OCI-LY3 (cell line): ENCODE measurements around the gene FIS1.

Source experiments
- CTCF ChIP-seq: fragments of 200-600, 300-600 bp; sonication (generic); IDR thresholded peaks from 2 replicates; pipeline ENCODE4 v1.5.1; 2014; ENCODE audit warnings: antibody characterized with exemption, low read length, low read depth
- EZH2phosphoT487 ChIP-seq: fragments of 200-600 bp; shearing (Covaris generic); IDR thresholded peaks from 2 replicates; pipeline ENCODE4 v1.6.1; 2018; ENCODE audit warnings: antibody characterized with exemption, mixed run types, low read depth

- no peak for TF ChIP-seq CTCF
- TF ChIP-seq EZH2phosphoT487: no peak
Measured at GRCh38 chr7:101208794-101209193, 36.1 kb downstream of the FIS1 start.
